HG03139 (cell line): Measurements from ENCODE around the gene ERBIN.

Source experiments
- ATAC-seq: cut with Tn5 transposase; IDR thresholded peaks from one replicate; pipeline ENCODE4 v1.9.1; 2021; ENCODE audit not compliant: unreplicated experiment

Gene ERBIN

GRCh38 chr5:66113160-66113559, 186.8 kb downstream of the ERBIN start:
- ATAC-seq: no peak

GRCh38 chr5:66118304-66118703, 191.9 kb downstream of the ERBIN start:
- ATAC-seq: no peak

- no peak for ATAC-seq
These were observed 196.1 kb downstream of the ERBIN start for GRCh38 chr5:66122379-66123034.

GRCh38 chr5:66129144-66129543, 202.8 kb downstream of the ERBIN start:
- no peak for ATAC-seq

- ATAC-seq: no peak
These were observed 204.1 kb downstream of the ERBIN start for GRCh38 chr5:66130493-66130892.
